Naive B cell (primary cell): Measurements from ENCODE around the gene SLX1A. TPM values are rescaled to one million over a fixed set of nuclear protein-coding genes. Genes with fewer than 3 reads are reported as not detected.
A peak's percentile ranks its signal among the peaks of the same experiment; 100 is the strongest.
"Not testable (repeated sequence)": the region's sequence is repeated elsewhere in the genome, so short reads cannot be mapped to it uniquely, and the experiment has no call there.

ENCODE experiments used
- ATAC-seq, 2 donors: fragments of 150-1000 bp; cut with Tn5 transposase; 2 replicates each; pipeline ENCODE4 v1.10.0; 2021; ENCODE audit warnings: low read depth in 2 of 2, mild to moderate bottlenecking in 2 of 2, moderate library complexity in 2 of 2
- DNase-seq: peaks from one replicate; pipeline ENCODE4 v3.0.0; 2022
- H3K27ac Mint-ChIP-seq, 6 donors: one replicate each; pipeline ENCODE4 v1.8.0; 2020 to 2022; ENCODE audit warnings: mild to moderate bottlenecking in 6 of 6, mixed read lengths in 6 of 6, moderate library complexity in 5 of 6, inconsistent platforms in 2 of 6
- H3K27me3 Mint-ChIP-seq, 3 donors: one replicate each; pipeline ENCODE4 v1.8.0; 2021 to 2022; ENCODE audit warnings: mixed read lengths in 3 of 3, mild to moderate bottlenecking in 1 of 3
- H3K36me3 Mint-ChIP-seq, 2 donors: one replicate each; pipeline ENCODE4 v1.8.0; 2020 to 2022; ENCODE audit warnings: mixed read lengths in 2 of 2, inconsistent platforms in 1 of 2, mild to moderate bottlenecking in 1 of 2
- H3K4me1 Mint-ChIP-seq, 3 donors: one replicate each; pipeline ENCODE4 v1.8.0; 2020 to 2022; ENCODE audit warnings: mixed read lengths in 3 of 3, inconsistent platforms in 1 of 3, mild to moderate bottlenecking in 1 of 3, moderate library complexity in 1 of 3
- H3K4me3 Mint-ChIP-seq, 8 donors: one replicate each; pipeline ENCODE4 v1.8.0; 2020 to 2022; ENCODE audit warnings: mild to moderate bottlenecking in 8 of 8, mixed read lengths in 8 of 8, moderate library complexity in 8 of 8, inconsistent platforms in 2 of 8
- H3K9me3 Mint-ChIP-seq, 7 donors: one replicate each; pipeline ENCODE4 v1.8.0; 2020 to 2022; ENCODE audit warnings: mixed read lengths in 7 of 7, mild to moderate bottlenecking in 5 of 7, inconsistent platforms in 2 of 7, moderate library complexity in 1 of 7
- polyA plus RNA-seq, 6 donors: library from polyadenylated mRNA; unstranded; fragments of 300-500 nt; fragmentation: Illumina TruSeq; gene quantifications; one replicate each; pipeline ENCODE4 v1.2.3, GENCODE V29; 2021; ENCODE audit warnings: low read depth in 6 of 6

SLX1A gene
- polyA plus RNA-seq = 10 to 100 TPM; 52.4 to 71.2 (median 65.2) TPM

- ATAC-seq = peak; percentile 86 to 87
- not testable (repeated sequence) for H3K27me3 Mint-ChIP-seq, H3K27ac Mint-ChIP-seq, H3K36me3 Mint-ChIP-seq, DNase-seq, H3K4me1 Mint-ChIP-seq, H3K4me3 Mint-ChIP-seq, H3K9me3 Mint-ChIP-seq
These were observed at the start of gene SLX1A, which contains the start of gene BOLA2B for GRCh38 chr16:30193615-30194014. SLX1A (plus strand) TSS chr16:30193875; CDS start chr16:30194085, 210 bp downstream. BOLA2B (minus strand) TSS chr16:30193666; CDS start chr16:30193595, 71 bp downstream.

GRCh38 chr16:30144017-30144416 lies 49.7 kb upstream of the SLX1A start:
- DNase-seq (no peak), ATAC-seq (no peak)
- Mint-ChIP-seq H3K9me3 (peaks cover 0 to 7% (median 3%) of the 10 kb centered on the region in 7 donors), H3K4me1 (peaks cover 13 to 14% (median 14%) of the 10 kb centered on the region in 3 donors), H3K27ac (no peak overlapping the region), H3K27me3 (no peaks in the 10 kb centered on the region), H3K4me3 (no peak overlapping the region), H3K36me3 (no peaks in the 10 kb centered on the region)

GRCh38 chr16:30144917-30145316 lies 48.8 kb upstream of the SLX1A start:
- H3K4me3 Mint-ChIP-seq = no peak overlapping the region
- peaks cover 0 to 14% (median 6%) of the 10 kb centered on the region in 7 donors for H3K9me3 Mint-ChIP-seq
- H3K4me1 Mint-ChIP-seq = peaks cover 7 to 10% (median 9%) of the 10 kb centered on the region in 3 donors

GRCh38 chr16:30145657-30146056 lies 48.0 kb upstream of the SLX1A start:
- Mint-ChIP-seq H3K4me3 (no peak overlapping the region), H3K27ac (no peak overlapping the region), H3K27me3 (no peaks in the 10 kb centered on the region), H3K9me3 (peaks cover 0 to 14% (median 6%) of the 10 kb centered on the region in 7 donors), H3K36me3 (peaks cover 0 to 5% of the 10 kb centered on the region in 2 donors), H3K4me1 (peaks cover 5 to 7% (median 7%) of the 10 kb centered on the region in 3 donors)
- ATAC-seq = no peak
- no peak for DNase-seq

More at GRCh38 chr16:30144917-30145316, 48.8 kb upstream of the SLX1A start:
- Mint-ChIP-seq H3K27me3 (no peaks in the 10 kb centered on the region), H3K36me3 (peaks cover 0 to 5% of the 10 kb centered on the region in 2 donors), H3K27ac (no peak overlapping the region)
- DNase-seq (no peak), ATAC-seq (no peak)

- no peak for DNase-seq
- peaks cover 0 to 19% (median 7%) of the 10 kb centered on the region in 7 donors for H3K9me3 Mint-ChIP-seq
- peaks cover 7 to 12% (median 12%) of the 10 kb centered on the region in 3 donors for H3K4me1 Mint-ChIP-seq
- H3K27ac Mint-ChIP-seq = no peak overlapping the region
- no peaks in the 10 kb centered on the region for H3K27me3 Mint-ChIP-seq
- no peak for ATAC-seq
- no peak overlapping the region for H3K4me3 Mint-ChIP-seq
- H3K36me3 Mint-ChIP-seq = peaks cover 0 to 5% of the 10 kb centered on the region in 2 donors
These were observed 45.7 kb upstream of the SLX1A start for GRCh38 chr16:30147843-30148510.

GRCh38 chr16:30149250-30149930 lies 44.3 kb upstream of the SLX1A start:
- peak overlapping the region in 1 of 6 donors; percentile 15 for H3K27ac Mint-ChIP-seq
- H3K27me3 Mint-ChIP-seq = no peaks in the 10 kb centered on the region
- H3K9me3 Mint-ChIP-seq = peaks cover 0 to 19% (median 7%) of the 10 kb centered on the region in 7 donors
- peaks cover 0 to 5% of the 10 kb centered on the region in 2 donors for H3K36me3 Mint-ChIP-seq
- ATAC-seq = no peak
- H3K4me3 Mint-ChIP-seq = no peak overlapping the region
- DNase-seq = no peak
- peaks cover 2 to 7% (median 6%) of the 10 kb centered on the region in 3 donors for H3K4me1 Mint-ChIP-seq

GRCh38 chr16:30151091-30151490 lies 42.6 kb upstream of the SLX1A start:
- DNase-seq (no peak), ATAC-seq (peak; percentile 41 to 49)
- Mint-ChIP-seq H3K4me1 (peaks cover 0 to 7% (median 6%) of the 10 kb centered on the region in 3 donors), H3K27ac (peak overlapping the region in 1 of 6 donors; percentile 62), H3K27me3 (no peaks in the 10 kb centered on the region), H3K9me3 (peaks cover 0 to 19% (median 7%) of the 10 kb centered on the region in 7 donors), H3K4me3 (peak overlapping the region in 1 of 8 donors; percentile 20), H3K36me3 (peaks cover 0 to 5% of the 10 kb centered on the region in 2 donors)

GRCh38 chr16:30152517-30152916 lies 41.2 kb upstream of the SLX1A start:
- Mint-ChIP-seq H3K27ac (no peak overlapping the region), H3K9me3 (peaks cover 0 to 19% (median 7%) of the 10 kb centered on the region in 7 donors), H3K27me3 (no peaks in the 10 kb centered on the region), H3K4me1 (peaks cover 0 to 7% (median 6%) of the 10 kb centered on the region in 3 donors), H3K36me3 (peaks cover 0 to 5% of the 10 kb centered on the region in 2 donors), H3K4me3 (no peak overlapping the region)
- DNase-seq (no peak), ATAC-seq (no peak)

- Mint-ChIP-seq H3K27ac (peak overlapping the region in 1 of 6 donors; percentile 24), H3K4me1 (peaks cover 0 to 7% (median 6%) of the 10 kb centered on the region in 3 donors), H3K36me3 (no peaks in the 10 kb centered on the region), H3K4me3 (no peak overlapping the region), H3K9me3 (peaks cover 0 to 5% (median 2%) of the 10 kb centered on the region in 7 donors), H3K27me3 (no peaks in the 10 kb centered on the region)
- DNase-seq = no peak
- ATAC-seq = no peak
These were observed 38.5 kb upstream of the SLX1A start for GRCh38 chr16:30155188-30155587.

- Mint-ChIP-seq H3K4me3 (no peak overlapping the region), H3K27me3 (no peaks in the 10 kb centered on the region), H3K9me3 (no peaks in the 10 kb centered on the region), H3K4me1 (no peaks in the 10 kb centered on the region), H3K27ac (peak overlapping the region in 1 of 6 donors; percentile 32), H3K36me3 (no peaks in the 10 kb centered on the region)
- ATAC-seq = no peak
- DNase-seq = no peak
These were observed 36.5 kb upstream of the SLX1A start for GRCh38 chr16:30157214-30157613.

GRCh38 chr16:30163538-30163937 lies 30.1 kb upstream of the SLX1A start:
- Mint-ChIP-seq H3K9me3 (no peaks in the 10 kb centered on the region), H3K4me3 (no peak overlapping the region), H3K4me1 (peaks cover 25 to 40% (median 29%) of the 10 kb centered on the region in 3 donors), H3K27me3 (no peaks in the 10 kb centered on the region), H3K27ac (peak overlapping the region in 2 of 6 donors; percentile 65 to 77), H3K36me3 (no peaks in the 10 kb centered on the region)
- ATAC-seq (no peak), DNase-seq (no peak)

- peak; percentile 100 for ATAC-seq
- no peaks in the 10 kb centered on the region for H3K36me3 Mint-ChIP-seq
- peak; percentile 71 for DNase-seq
- H3K4me1 Mint-ChIP-seq = peaks cover 25 to 40% (median 29%) of the 10 kb centered on the region in 3 donors
- peak overlapping the region; percentile 3 to 93 (median 74) for H3K4me3 Mint-ChIP-seq
- no peaks in the 10 kb centered on the region for H3K9me3 Mint-ChIP-seq
- no peaks in the 10 kb centered on the region for H3K27me3 Mint-ChIP-seq
- peak overlapping the region in 5 of 6 donors; percentile 13 to 86 (median 81) for H3K27ac Mint-ChIP-seq
These were observed 27.3 kb upstream of the SLX1A start for GRCh38 chr16:30166202-30166902.

- H3K27me3 Mint-ChIP-seq, DNase-seq, H3K9me3 Mint-ChIP-seq, H3K27ac Mint-ChIP-seq, ATAC-seq, H3K4me3 Mint-ChIP-seq, H3K36me3 Mint-ChIP-seq: not testable (repeated sequence)
- H3K4me1 Mint-ChIP-seq = peaks cover 25 to 37% (median 29%) of the 10 kb centered on the region in 3 donors
These were observed 24.9 kb upstream of the SLX1A start for GRCh38 chr16:30168746-30169145.
